Measurements from ENCODE around the gene PPARD.

Gene PPARD

GRCh38 chr6:35360349-35361138 is 18.2 kb downstream of the PPARD start:
- Histone ChIP-seq H3K4me1 (ENCODE audit: insufficient read depth, low read length) (peaks cover 47% of the 10 kb centered on the region), H3K27me3 (ENCODE audit: control insufficient read depth in 1 of 2, insufficient read depth in 2 of 2, low read length in 2 of 2) (no peaks in the 10 kb centered on the region), H3K36me3 (ENCODE audit: insufficient read depth, low read length) (peaks cover 13% of the 10 kb centered on the region), H3K9me3 (ENCODE audit: low read length) (no peaks in the 10 kb centered on the region), H3K4me3 (ENCODE audit: low read depth in 1 of 2, low read length in 2 of 2) (no peak overlapping the region), H3K27ac (ENCODE audit: low read depth, low read length) (no peak overlapping the region), H3K9ac (ENCODE audit: low read length) (no peak overlapping the region)

- Histone ChIP-seq H3K36me3 (ENCODE audit: insufficient read depth, low read length) (peaks cover 5% of the 10 kb centered on the region), H3K27me3 (ENCODE audit: control insufficient read depth in 1 of 2, insufficient read depth in 2 of 2, low read length in 2 of 2) (no peaks in the 10 kb centered on the region), H3K27ac (ENCODE audit: low read depth, low read length) (no peak overlapping the region), H3K9ac (ENCODE audit: low read length) (no peak overlapping the region), H3K4me3 (ENCODE audit: low read depth in 1 of 2, low read length in 2 of 2) (no peak overlapping the region), H3K9me3 (ENCODE audit: low read length) (no peaks in the 10 kb centered on the region), H3K4me1 (ENCODE audit: insufficient read depth, low read length) (peaks cover 36% of the 10 kb centered on the region)
Observed at GRCh38 chr6:35362200-35362599, 19.8 kb downstream of the PPARD start.

- Histone ChIP-seq H3K27ac (ENCODE audit: low read depth, low read length) (no peak overlapping the region), H3K9ac (ENCODE audit: low read length) (no peak overlapping the region), H3K36me3 (ENCODE audit: insufficient read depth, low read length) (peaks cover 5% of the 10 kb centered on the region), H3K4me3 (ENCODE audit: low read depth in 1 of 2, low read length in 2 of 2) (no peak overlapping the region), H3K27me3 (ENCODE audit: control insufficient read depth in 1 of 2, insufficient read depth in 2 of 2, low read length in 2 of 2) (no peaks in the 10 kb centered on the region), H3K9me3 (ENCODE audit: low read length) (no peaks in the 10 kb centered on the region), H3K4me1 (ENCODE audit: insufficient read depth, low read length) (peaks cover 32% of the 10 kb centered on the region)
Observed at GRCh38 chr6:35363293-35363750, 21.0 kb downstream of the PPARD start.

- Histone ChIP-seq H3K27me3 (ENCODE audit: control insufficient read depth in 1 of 2, insufficient read depth in 2 of 2, low read length in 2 of 2) (no peaks in the 10 kb centered on the region), H3K9me3 (ENCODE audit: low read length) (no peaks in the 10 kb centered on the region), H3K4me3 (ENCODE audit: low read depth in 1 of 2, low read length in 2 of 2) (no peak overlapping the region), H3K36me3 (ENCODE audit: insufficient read depth, low read length) (peaks cover 5% of the 10 kb centered on the region), H3K4me1 (ENCODE audit: insufficient read depth, low read length) (peaks cover 30% of the 10 kb centered on the region), H3K27ac (ENCODE audit: low read depth, low read length) (no peak overlapping the region), H3K9ac (ENCODE audit: low read length) (no peak overlapping the region)
Observed at GRCh38 chr6:35365594-35366203, 23.3 kb downstream of the PPARD start.

GRCh38 chr6:35366204-35366596 is 23.8 kb downstream of the PPARD start:
- H3K9me3 ChIP-seq (ENCODE audit: low read length): no peaks in the 10 kb centered on the region
- H3K36me3 ChIP-seq (ENCODE audit: insufficient read depth, low read length): peaks cover 5% of the 10 kb centered on the region
- H3K9ac ChIP-seq (ENCODE audit: low read length): no peak overlapping the region
- H3K27me3 ChIP-seq (ENCODE audit: control insufficient read depth in 1 of 2, insufficient read depth in 2 of 2, low read length in 2 of 2): no peaks in the 10 kb centered on the region
- H3K4me1 ChIP-seq (ENCODE audit: insufficient read depth, low read length): peaks cover 29% of the 10 kb centered on the region
- H3K4me3 ChIP-seq (ENCODE audit: low read depth in 1 of 2, low read length in 2 of 2): no peak overlapping the region
- H3K27ac ChIP-seq (ENCODE audit: low read depth, low read length): no peak overlapping the region

GRCh38 chr6:35367646-35368037 is 25.3 kb downstream of the PPARD start:
- no peak overlapping the region for H3K27ac ChIP-seq (ENCODE audit: low read depth, low read length)

GRCh38 chr6:35368038-35368887 is 25.9 kb downstream of the PPARD start:
- no peak overlapping the region for H3K9ac ChIP-seq (ENCODE audit: low read length)
- no peaks in the 10 kb centered on the region for H3K9me3 ChIP-seq (ENCODE audit: low read length)
- H3K4me1 ChIP-seq (ENCODE audit: insufficient read depth, low read length): peaks cover 33% of the 10 kb centered on the region
- H3K27me3 ChIP-seq (ENCODE audit: control insufficient read depth in 1 of 2, insufficient read depth in 2 of 2, low read length in 2 of 2): no peaks in the 10 kb centered on the region
- H3K36me3 ChIP-seq (ENCODE audit: insufficient read depth, low read length): no peaks in the 10 kb centered on the region
- H3K4me3 ChIP-seq (ENCODE audit: low read depth in 1 of 2, low read length in 2 of 2): no peak overlapping the region
- no peak overlapping the region for H3K27ac ChIP-seq (ENCODE audit: low read depth, low read length)

More at GRCh38 chr6:35367646-35368037, 25.3 kb downstream of the PPARD start:
- peaks cover 33% of the 10 kb centered on the region for H3K4me1 ChIP-seq (ENCODE audit: insufficient read depth, low read length)
- no peaks in the 10 kb centered on the region for H3K9me3 ChIP-seq (ENCODE audit: low read length)
- no peaks in the 10 kb centered on the region for H3K27me3 ChIP-seq (ENCODE audit: control insufficient read depth in 1 of 2, insufficient read depth in 2 of 2, low read length in 2 of 2)
- H3K36me3 ChIP-seq (ENCODE audit: insufficient read depth, low read length): peaks cover 5% of the 10 kb centered on the region
- no peak overlapping the region for H3K4me3 ChIP-seq (ENCODE audit: low read depth in 1 of 2, low read length in 2 of 2)
- H3K9ac ChIP-seq (ENCODE audit: low read length): no peak overlapping the region

- Histone ChIP-seq H3K9me3 (ENCODE audit: low read length) (no peaks in the 10 kb centered on the region), H3K27me3 (ENCODE audit: control insufficient read depth in 1 of 2, insufficient read depth in 2 of 2, low read length in 2 of 2) (no peaks in the 10 kb centered on the region), H3K36me3 (ENCODE audit: insufficient read depth, low read length) (no peaks in the 10 kb centered on the region), H3K4me1 (ENCODE audit: insufficient read depth, low read length) (peaks cover 33% of the 10 kb centered on the region), H3K9ac (ENCODE audit: low read length) (no peak overlapping the region), H3K27ac (ENCODE audit: low read depth, low read length) (no peak overlapping the region), H3K4me3 (ENCODE audit: low read depth in 1 of 2, low read length in 2 of 2) (no peak overlapping the region)
Observed at GRCh38 chr6:35370124-35370741, 27.9 kb downstream of the PPARD start.

- Histone ChIP-seq H3K4me1 (ENCODE audit: insufficient read depth, low read length) (peaks cover 33% of the 10 kb centered on the region), H3K4me3 (ENCODE audit: low read depth in 1 of 2, low read length in 2 of 2) (no peak overlapping the region), H3K27ac (ENCODE audit: low read depth, low read length) (no peak overlapping the region), H3K9ac (ENCODE audit: low read length) (no peak overlapping the region), H3K27me3 (ENCODE audit: control insufficient read depth in 1 of 2, insufficient read depth in 2 of 2, low read length in 2 of 2) (no peaks in the 10 kb centered on the region), H3K9me3 (ENCODE audit: low read length) (no peaks in the 10 kb centered on the region), H3K36me3 (ENCODE audit: insufficient read depth, low read length) (no peaks in the 10 kb centered on the region)
Observed at GRCh38 chr6:35370785-35371493, 28.6 kb downstream of the PPARD start.

- no peaks in the 10 kb centered on the region for H3K9me3 ChIP-seq (ENCODE audit: low read length)
- H3K4me3 ChIP-seq (ENCODE audit: low read depth in 1 of 2, low read length in 2 of 2): no peak overlapping the region
- peaks cover 33% of the 10 kb centered on the region for H3K4me1 ChIP-seq (ENCODE audit: insufficient read depth, low read length)
- no peaks in the 10 kb centered on the region for H3K36me3 ChIP-seq (ENCODE audit: insufficient read depth, low read length)
- no peak overlapping the region for H3K9ac ChIP-seq (ENCODE audit: low read length)
- no peak overlapping the region for H3K27ac ChIP-seq (ENCODE audit: low read depth, low read length)
- H3K27me3 ChIP-seq (ENCODE audit: control insufficient read depth in 1 of 2, insufficient read depth in 2 of 2, low read length in 2 of 2): no peaks in the 10 kb centered on the region
Observed at GRCh38 chr6:35371494-35372262, 29.3 kb downstream of the PPARD start.

Measured in muscle layer of colon (tissue), 2 donors.